IMR-90 (cell line): ENCODE data around the gene RGL4. TPM values are rescaled to one million over a fixed set of nuclear protein-coding genes. Genes with fewer than 3 reads are reported as not detected.
"Not testable (repeated sequence)": the region's sequence is repeated elsewhere in the genome, so short reads cannot be mapped to it uniquely, and the experiment has no call there.

Experiments
- ATAC-seq: fragments of 200-7000 bp; cut with Tn5 transposase; 2 replicates; pipeline ENCODE4 v1.9.1; 2020; ENCODE audit warnings: low read depth, mild to moderate bottlenecking, moderate library complexity
- BruUV-seq: library from RNA; stranded (reverse); fragments of 400-500 nt; replicated peaks from 2 replicates; lab custom pipeline; 2021; lab: Mats Ljungman, UMichigan
- CTCF ChIA-PET: fragments of 300-600 bp; formaldehyde crosslinking; extraction: SDS; loops from one replicate; lab custom pipeline; 2021; ENCODE audit warnings: antibody characterized with exemption; lab: Yijun Ruan, JAX
- POLR2A ChIA-PET: fragments of 300-600 bp; sonication (Branson Sonifier 250); formaldehyde crosslinking; loops from one replicate; lab custom pipeline; 2022; ENCODE audit warnings: antibody characterized with exemption; ENCODE audit not compliant: unreplicated experiment; lab: Charles Lee
- DNase-seq: peaks from one replicate; pipeline ENCODE4 v3.0.0; 2013
- H2AFZ ChIP-seq: replicated peaks from 2 replicates; pipeline ENCODE3; 2013; ENCODE audit warnings: low read length, mild to moderate bottlenecking; ENCODE audit not compliant: poor library complexity
- H2AK5ac ChIP-seq: 2 replicates; pipeline ENCODE4 v1.6.1; 2013; ENCODE audit warnings: low read depth, low read length, inconsistent platforms
- H2AK9ac ChIP-seq: replicated peaks from 2 replicates; pipeline ENCODE3; 2013; ENCODE audit warnings: mild to moderate bottlenecking, low read depth, low read length, moderate library complexity; ENCODE audit not compliant: poor library complexity
- H2BK120ac ChIP-seq: 2 replicates; pipeline ENCODE4 v1.6.1; 2013; ENCODE audit warnings: low read depth, low read length, inconsistent platforms
- H2BK15ac ChIP-seq: 3 replicates; pipeline ENCODE4 v1.6.1; 2013; ENCODE audit warnings: low read depth, low read length, inconsistent platforms
- H2BK20ac ChIP-seq: 2 replicates; pipeline ENCODE4 v1.6.1; 2013; ENCODE audit warnings: low read depth, mild to moderate bottlenecking, inconsistent platforms, low read length, moderate library complexity
- H2BK5ac ChIP-seq: 2 replicates; pipeline ENCODE4 v1.6.1; 2013; ENCODE audit warnings: mild to moderate bottlenecking, low read depth, low read length, inconsistent platforms; ENCODE audit not compliant: poor library complexity, severe bottlenecking
- H3K14ac ChIP-seq: replicated peaks from 2 replicates; pipeline ENCODE4 v1.6.1; 2013; ENCODE audit warnings: low read depth, low read length, inconsistent platforms
- H3K18ac ChIP-seq: 2 replicates; pipeline ENCODE4 v1.6.1; 2013; ENCODE audit warnings: low read depth, low read length, control low read depth
- H3K23ac ChIP-seq: 2 replicates; pipeline ENCODE4 v1.6.1; 2013; ENCODE audit warnings: low read depth, low read length, inconsistent platforms
- H3K27ac ChIP-seq: 2 replicates; pipeline ENCODE4 v1.5.1; 2013; ENCODE audit warnings: mild to moderate bottlenecking, control low read depth, low read length; ENCODE audit not compliant: insufficient read depth
- H3K27me3 ChIP-seq: 2 replicates; pipeline ENCODE4 v1.6.1; 2013; ENCODE audit warnings: low read length; ENCODE audit not compliant: control insufficient read depth, insufficient read depth
- H3K36me3 ChIP-seq: 2 replicates; pipeline ENCODE4 v1.6.1; 2013; ENCODE audit warnings: low read length, mixed read lengths; ENCODE audit not compliant: control insufficient read depth, insufficient read depth
- H3K4ac ChIP-seq: 2 replicates; pipeline ENCODE4 v1.6.1; 2013; ENCODE audit warnings: low read depth, low read length, inconsistent platforms
- H3K4me1 ChIP-seq: 2 replicates; pipeline ENCODE4 v1.6.1; 2013; ENCODE audit warnings: low read length, mixed read lengths; ENCODE audit not compliant: control insufficient read depth, insufficient read depth
- H3K4me2 ChIP-seq: 2 replicates; pipeline ENCODE4 v1.6.1; 2013; ENCODE audit warnings: low read depth, mild to moderate bottlenecking, control low read depth, low read length, moderate library complexity
- H3K4me3 ChIP-seq: 2 replicates; pipeline ENCODE4 v1.5.1; 2013; ENCODE audit warnings: low read depth, mild to moderate bottlenecking, control low read depth, low read length, moderate library complexity; ENCODE audit not compliant: insufficient read depth
- H3K56ac ChIP-seq: 2 replicates; pipeline ENCODE4 v1.6.1; 2013; ENCODE audit warnings: low read length, inconsistent platforms; ENCODE audit not compliant: insufficient read depth; ENCODE audit errors: extremely low read depth
- H3K79me1 ChIP-seq, 2 experiments: 2 replicates each; pipeline ENCODE4 v1.6.1; 2013; ENCODE audit warnings: low read length in 2 of 2, inconsistent platforms in 1 of 2, low read depth in 1 of 2
- H3K9ac ChIP-seq: 2 replicates; pipeline ENCODE4 v1.6.1; 2013; ENCODE audit warnings: low read depth, low read length, control low read depth
- H3K9me1 ChIP-seq: 2 replicates; pipeline ENCODE4 v1.6.1; 2013; ENCODE audit warnings: low read length, inconsistent platforms; ENCODE audit not compliant: insufficient read depth
- H3K9me3 ChIP-seq: 2 replicates; pipeline ENCODE4 v1.6.1; 2013; ENCODE audit warnings: low read length; ENCODE audit not compliant: control insufficient read depth, insufficient read depth
- H4K20me1 ChIP-seq: 2 replicates; pipeline ENCODE4 v1.6.1; 2013; ENCODE audit warnings: low read length, inconsistent platforms; ENCODE audit not compliant: insufficient read depth
- H4K5ac ChIP-seq: 2 replicates; pipeline ENCODE4 v1.6.1; 2013; ENCODE audit warnings: mild to moderate bottlenecking, low read depth, low read length, control low read depth
- H4K8ac ChIP-seq, 2 experiments: 2 replicates each; pipeline ENCODE4 v1.6.1; 2013; ENCODE audit warnings: low read depth in 2 of 2, low read length in 2 of 2, control low read depth in 1 of 2, inconsistent platforms in 1 of 2
- H4K91ac ChIP-seq: 2 replicates; pipeline ENCODE4 v1.6.1; 2013; ENCODE audit warnings: low read depth, low read length, inconsistent platforms; ENCODE audit not compliant: insufficient read depth
- WGBS, 2 experiments: methylation state at CpG; one replicate each; pipeline versions ENCODE4 v1.1.5 to v1.1.7; 2013; ENCODE audit warnings: missing lambda C conversion rate in 2 of 2; ENCODE audit not compliant: insufficient read length in 1 of 2; ENCODE audit errors: extremely low coverage in 2 of 2; 5-methylcytosine and 5-hydroxymethylcytosine counted together
- dilution Hi-C: fragments of 300-500 bp; cut with HindIII; formaldehyde crosslinking; loops from one replicate; pipeline ENCODE4 v1.14.3; 2018; ENCODE audit warnings: low sequenced_read_pairs; ENCODE audit not compliant: unreplicated experiment
- in situ Hi-C: fragments of 300-500 bp; cut with MboI; formaldehyde crosslinking; loops from 3 replicates; pipeline ENCODE4 v1.14.3; 2019; ENCODE audit warnings: low sequenced_read_pairs, inconsistent platforms, mixed read lengths
- intact Hi-C: fragments of 100-400 bp; cut with micrococcal nuclease; formaldehyde crosslinking; loops from 2 replicates; pipeline ENCODE4 v1.10.0; 2022
- polyA plus RNA-seq, 3 experiments: library from polyadenylated mRNA; depleted of rRNA; stranded (reverse); fragments of >200 nt; gene quantifications; 2 replicates each; pipeline ENCODE4 v1.2.3, GENCODE V29; 2012; ENCODE audit warnings: low replicate concordance in 1 of 3
- total RNA-seq: library from RNA; depleted of rRNA; stranded (reverse); fragments of >200 nt; gene quantifications from 2 replicates; pipeline ENCODE4 v1.2.3, GENCODE V29; 2012

RGL4 gene
- total and polyA plus RNA-seq, 2 of the 4 experiments (the other 2 are of a cell fraction) = not detected

DNA sequence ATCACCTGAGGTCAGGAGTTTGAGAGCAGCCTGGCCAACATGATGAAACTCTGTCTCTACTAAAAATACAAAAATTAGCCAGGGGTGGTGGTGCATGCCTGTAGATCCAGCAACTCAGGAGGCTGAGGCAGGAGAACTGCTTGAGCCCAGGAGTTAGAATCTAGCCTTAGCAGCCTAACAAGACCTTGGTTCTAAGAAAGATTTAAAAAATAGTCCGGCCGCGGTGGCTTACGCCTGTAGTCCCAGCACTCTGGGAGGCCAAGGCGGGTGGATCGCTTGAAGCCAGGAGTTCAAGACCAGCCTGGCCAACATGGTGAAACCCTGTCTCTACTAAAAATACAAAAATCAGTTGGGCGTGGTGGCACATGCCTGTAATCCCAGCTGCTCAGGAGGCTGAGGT is 44.3 kb upstream of the RGL4 start:
- H2AK5ac ChIP-seq, H3K79me1 ChIP-seq, in situ Hi-C loops, CTCF ChIA-PET, H2BK120ac ChIP-seq, H2BK20ac ChIP-seq, dilution Hi-C loops, BruUV-seq, H4K8ac ChIP-seq, H4K5ac ChIP-seq, DNase-seq, H2AFZ ChIP-seq, H2BK5ac ChIP-seq, H3K9me3 ChIP-seq, H4K91ac ChIP-seq, H2BK15ac ChIP-seq, H4K20me1 ChIP-seq, H3K9me1 ChIP-seq, H3K14ac ChIP-seq, H3K4me2 ChIP-seq, H3K9ac ChIP-seq, H3K27me3 ChIP-seq, H3K4me3 ChIP-seq, H3K23ac ChIP-seq, H3K27ac ChIP-seq, ATAC-seq, POLR2A ChIA-PET, H3K36me3 ChIP-seq, intact Hi-C loops, H3K4me1 ChIP-seq, H3K56ac ChIP-seq, H2AK9ac ChIP-seq, H3K4ac ChIP-seq, H3K18ac ChIP-seq: not testable (repeated sequence)
- 100% methylated on average over 2 of the region's 7 CpGs; no CpG with 5 or more reads in 1 of the 2 experiments for WGBS, 2 experiments
